Kidney (tissue), 14 donors: ENCODE results near the gene TMEM126B. TPM values are rescaled to one million over a fixed set of nuclear protein-coding genes. Genes with fewer than 3 reads are reported as not detected.
"Not testable (repeated sequence)": the region's sequence is repeated elsewhere in the genome, so short reads cannot be mapped to it uniquely, and the experiment has no call there.

Experiments used
- DNase-seq, 5 donors: peaks; one replicate each; pipeline ENCODE4 v3.0.0-alpha.2; 2013 to 2020
- FAIRE-seq: peaks from 2 replicates; lab custom pipeline; 2012; peaks lifted over from hg19 to GRCh38; lab: Jason Lieb, UNC
- H3K27ac ChIP-seq, 2 donors: one replicate each; pipeline ENCODE4 v1.7.0; 2013; ENCODE audit warnings: low read depth in 2 of 2, low read length in 2 of 2, inconsistent platforms in 1 of 2
- H3K27me3 ChIP-seq: one replicate; pipeline ENCODE4 v1.7.1; 2013; ENCODE audit warnings: low read length, inconsistent platforms; ENCODE audit not compliant: control insufficient read depth, insufficient read depth
- H3K36me3 ChIP-seq, 3 donors: one replicate each; pipeline versions ENCODE4 v1.7.0 to v1.7.1; 2013; ENCODE audit warnings: low read length in 3 of 3, control low read depth in 1 of 3, inconsistent platforms in 1 of 3; ENCODE audit not compliant: insufficient read depth in 3 of 3, control insufficient read depth in 2 of 3
- H3K4me1 ChIP-seq, 3 donors: one replicate each; pipeline versions ENCODE4 v1.7.0 to v1.7.1; 2013; ENCODE audit warnings: low read length in 3 of 3, inconsistent platforms in 1 of 3, low read depth in 1 of 3; ENCODE audit not compliant: control insufficient read depth in 2 of 3, insufficient read depth in 2 of 3
- H3K4me3 ChIP-seq, 3 donors: one replicate each; pipeline versions ENCODE4 v1.7.0 to v1.8.1; 2013; ENCODE audit warnings: low read length in 3 of 3, control low read depth in 1 of 3, inconsistent platforms in 1 of 3
- H3K9ac ChIP-seq, 3 donors: one replicate each; pipeline versions ENCODE4 v1.7.0 to v1.7.1; 2013; ENCODE audit warnings: low read length in 3 of 3, control low read depth in 1 of 3, inconsistent platforms in 1 of 3
- H3K9me3 ChIP-seq, 3 donors: one replicate each; pipeline versions ENCODE4 v1.7.0 to v1.7.1; 2013; ENCODE audit warnings: low read length in 3 of 3, control low read depth in 1 of 3, inconsistent platforms in 1 of 3; ENCODE audit not compliant: control insufficient read depth in 2 of 3, insufficient read depth in 1 of 3
- intact Hi-C: fragments of 100-400 bp; cut with DNase I; formaldehyde crosslinking; loops from one replicate; pipeline ENCODE4 v1.11.1; 2022
- polyA plus RNA-seq: library from polyadenylated mRNA; stranded (reverse); fragments of 350-450 nt; fragmentation: Illumina TruSeq; extraction: RNeasy Lipid Tissue Mini Kit (QIAGEN cat#74804); gene quantifications from one replicate; pipeline ENCODE4 v1.2.3, GENCODE V29; 2014; ENCODE audit warnings: low read depth, low replicate concordance; ENCODE audit not compliant: insufficient read depth
- total RNA-seq: library from RNA; stranded (reverse); fragmentation: NEBNext Ultra II Directional; extraction: Animal tissue kit (Norgen Biotek cat#: 25700); gene quantifications from one replicate; pipeline ENCODE4 v1.2.1, GENCODE V29; 2021
- TF ChIP-seq, protein P1 (sequence below): IDR thresholded peaks from 3 replicates; pipeline ENCODE4 v1.5.1; 2012; ENCODE audit warnings: mild to moderate bottlenecking, moderate library complexity, borderline replicate concordance; ENCODE audit not compliant: insufficient read depth; ENCODE audit errors: extremely low read depth
- donor health status: control.
- donor health status: control.
- donor health status: control.
- donor health status: control.
- donor health status: control.
- donor health status: DM: yes; HTN: yes; CAD: no.
- donor health status: Normal renal cell carcinoma (clear cell type).

The TMEM126B gene
- total and polyA plus RNA-seq, 2 donors from 2014 or later: 51.5 to 54.7 TPM

DNA sequence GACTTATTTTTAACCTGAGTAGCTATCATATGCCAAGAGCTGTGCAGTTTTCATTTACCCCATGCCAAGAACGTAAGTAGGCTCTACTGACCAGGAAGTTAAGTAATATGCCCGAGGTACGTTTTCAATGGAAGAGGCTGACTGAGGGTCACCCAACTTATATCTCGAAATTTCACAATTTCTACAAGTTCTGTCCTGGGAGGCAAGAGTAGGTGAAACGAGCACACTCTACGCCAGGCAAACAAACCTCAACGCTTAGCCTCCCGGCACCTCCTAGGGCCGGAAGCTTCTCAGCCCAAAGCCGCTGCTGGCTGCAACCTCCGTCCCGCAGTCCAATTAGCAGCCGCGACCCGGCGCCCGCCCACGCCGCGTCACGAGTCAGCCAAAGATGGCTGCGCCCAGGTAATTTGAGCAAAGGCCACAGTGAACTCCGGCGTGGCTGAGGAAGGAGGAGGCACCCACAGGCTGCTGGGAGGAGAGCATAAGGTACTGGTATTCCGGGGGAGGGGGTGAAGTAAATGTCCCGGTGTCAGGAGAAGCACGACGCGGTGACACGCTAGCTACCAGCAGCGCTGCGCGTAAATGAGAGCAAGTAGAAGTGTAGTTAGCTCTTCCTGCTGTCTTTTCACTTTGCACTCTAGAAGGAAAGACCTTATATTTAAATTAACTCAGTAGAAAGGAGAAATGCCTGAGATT, 19.4 kb downstream of the TMEM126B start, which contains the start of gene TMEM126A:
TMEM126A (plus strand) TSS at position 364 of the 696 bp plus-strand sequence. CDS start 2,289 bp downstream, outside the sequence.
- peaks cover 0 to 3% (median 0%) of the 10 kb centered on the region in 3 donors for H3K36me3 ChIP-seq

GRCh38 chr11:85651118-85651517, 22.7 kb downstream of the TMEM126B start:
- H3K4me1 ChIP-seq: peaks cover 0 to 13% (median 3%) of the 10 kb centered on the region in 3 donors
- DNase-seq: no peak
- peaks cover 3 to 6% (median 5%) of the 10 kb centered on the region in 3 donors for H3K36me3 ChIP-seq
- no peak overlapping the region for H3K27ac ChIP-seq
- TF ChIP-seq, protein P1, sequence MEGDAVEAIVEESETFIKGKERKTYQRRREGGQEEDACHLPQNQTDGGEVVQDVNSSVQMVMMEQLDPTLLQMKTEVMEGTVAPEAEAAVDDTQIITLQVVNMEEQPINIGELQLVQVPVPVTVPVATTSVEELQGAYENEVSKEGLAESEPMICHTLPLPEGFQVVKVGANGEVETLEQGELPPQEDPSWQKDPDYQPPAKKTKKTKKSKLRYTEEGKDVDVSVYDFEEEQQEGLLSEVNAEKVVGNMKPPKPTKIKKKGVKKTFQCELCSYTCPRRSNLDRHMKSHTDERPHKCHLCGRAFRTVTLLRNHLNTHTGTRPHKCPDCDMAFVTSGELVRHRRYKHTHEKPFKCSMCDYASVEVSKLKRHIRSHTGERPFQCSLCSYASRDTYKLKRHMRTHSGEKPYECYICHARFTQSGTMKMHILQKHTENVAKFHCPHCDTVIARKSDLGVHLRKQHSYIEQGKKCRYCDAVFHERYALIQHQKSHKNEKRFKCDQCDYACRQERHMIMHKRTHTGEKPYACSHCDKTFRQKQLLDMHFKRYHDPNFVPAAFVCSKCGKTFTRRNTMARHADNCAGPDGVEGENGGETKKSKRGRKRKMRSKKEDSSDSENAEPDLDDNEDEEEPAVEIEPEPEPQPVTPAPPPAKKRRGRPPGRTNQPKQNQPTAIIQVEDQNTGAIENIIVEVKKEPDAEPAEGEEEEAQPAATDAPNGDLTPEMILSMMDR: no peak
- H3K9me3 ChIP-seq: no peaks in the 10 kb centered on the region
- no peak overlapping the region for H3K4me3 ChIP-seq
- intact Hi-C loops: no loop called here
- H3K9ac ChIP-seq: no peak overlapping the region
- H3K27me3 ChIP-seq: no peaks in the 10 kb centered on the region
- FAIRE-seq: no peak

More for the DNA sequence above, 19.4 kb downstream of the TMEM126B start, which contains the start of gene TMEM126A:
- intact Hi-C loops: no loop called here
- Histone ChIP-seq H3K4me1 (peaks cover 0 to 9% (median 3%) of the 10 kb centered on the region in 3 donors), H3K27ac (peak within 1 kb of the TSS; percentile 2 to 80), H3K27me3 (no peaks in the 10 kb centered on the region), H3K9me3 (no peaks in the 10 kb centered on the region), H3K9ac (peak within 1 kb of the TSS; percentile 85 to 93 (median 85)), H3K4me3 (peak within 1 kb of the TSS; percentile 97)
- DNase-seq (peak; percentile 94 to 96 (median 95)), FAIRE-seq (peak; percentile 39)
- TF ChIP-seq, protein P1: no peak

GRCh38 chr11:85652786-85653447, 24.5 kb downstream of the TMEM126B start:
- no peak overlapping the region for H3K27ac ChIP-seq
- no peak overlapping the region for H3K9ac ChIP-seq
- no peak overlapping the region for H3K4me3 ChIP-seq
- FAIRE-seq: no peak
- H3K9me3 ChIP-seq: no peaks in the 10 kb centered on the region
- peaks cover 3 to 14% (median 10%) of the 10 kb centered on the region in 3 donors for H3K36me3 ChIP-seq
- TF ChIP-seq, protein P1: no peak
- no peak for DNase-seq
- no peaks in the 10 kb centered on the region for H3K27me3 ChIP-seq
- H3K4me1 ChIP-seq: peaks cover 0 to 9% (median 3%) of the 10 kb centered on the region in 3 donors
- intact Hi-C loops: no loop called here

GRCh38 chr11:85654343-85654742, 25.9 kb downstream of the TMEM126B start:
- DNase-seq, H3K4me1 ChIP-seq, intact Hi-C loops, H3K9me3 ChIP-seq, H3K4me3 ChIP-seq, FAIRE-seq, H3K9ac ChIP-seq, H3K27me3 ChIP-seq, H3K27ac ChIP-seq: not testable (repeated sequence)
- peaks cover 3 to 14% (median 13%) of the 10 kb centered on the region in 3 donors for H3K36me3 ChIP-seq
